GM23338 (cell line): ENCODE measurements around the gene CNTNAP2. TPM values are rescaled to one million over a fixed set of nuclear protein-coding genes. Genes with fewer than 3 reads are reported as not detected.
"Not testable (repeated sequence)": the region's sequence is repeated elsewhere in the genome, so short reads cannot be mapped to it uniquely, and the experiment has no call there.

Experiments used
- ATAC-seq: fragments of 200-7000 bp; cut with Tn5 transposase; 3 replicates; pipeline ENCODE4 v1.9.1; 2020
- DNase-seq: peaks from one replicate; pipeline ENCODE4 v3.0.0-alpha.2; 2015; ENCODE audit warnings: low spot score
- H2AFZ ChIP-seq: fragments of 200-600 bp; sonication (generic); 2 replicates; pipeline ENCODE4 v1.8.0; 2016; ENCODE audit warnings: antibody characterized with exemption, mild to moderate bottlenecking, moderate library complexity
- H3F3A ChIP-seq: fragments of 200-600 bp; sonication (generic); replicated peaks from 2 replicates; pipeline ENCODE4 v1.8.0; 2017; ENCODE audit warnings: antibody characterized with exemption, mixed run types, low read depth
- H3K27ac ChIP-seq: fragments of 200-600 bp; sonication (generic); 2 replicates; pipeline ENCODE4 v1.6.1; 2016; ENCODE audit warnings: low read depth
- H3K27me3 ChIP-seq: fragments of 200-600 bp; sonication (generic); 2 replicates; pipeline ENCODE4 v1.8.0; 2016; ENCODE audit warnings: mild to moderate bottlenecking, mixed run types, moderate library complexity; ENCODE audit not compliant: insufficient read depth
- H3K36me3 ChIP-seq: fragments of 200-600 bp; sonication (generic); 2 replicates; pipeline ENCODE4 v1.8.0; 2016; ENCODE audit warnings: mild to moderate bottlenecking; ENCODE audit not compliant: insufficient read depth
- H3K4me1 ChIP-seq: fragments of 200-600 bp; sonication (generic); 2 replicates; pipeline ENCODE4 v1.8.0; 2016; ENCODE audit warnings: mild to moderate bottlenecking, moderate library complexity; ENCODE audit not compliant: insufficient read depth
- H3K4me2 ChIP-seq: fragments of 200-600 bp; sonication (generic); 2 replicates; pipeline ENCODE4 v1.7.1; 2017; ENCODE audit warnings: mixed run types
- H3K4me3 ChIP-seq: fragments of 200-600 bp; sonication (generic); 2 replicates; pipeline ENCODE4 v1.6.1; 2016; ENCODE audit warnings: mixed run types
- H3K79me2 ChIP-seq: fragments of 200-600 bp; sonication (generic); replicated peaks from 2 replicates; pipeline ENCODE4 v1.8.0; 2017; ENCODE audit warnings: mild to moderate bottlenecking; ENCODE audit not compliant: insufficient read depth
- H3K9me2 ChIP-seq: fragments of 200-600 bp; sonication (generic); 2 replicates; pipeline ENCODE4 v1.8.0; 2017; ENCODE audit not compliant: insufficient read depth
- H4K20me1 ChIP-seq: fragments of 200-600 bp; sonication (generic); replicated peaks from 2 replicates; pipeline ENCODE4 v1.8.0; 2017; ENCODE audit warnings: mild to moderate bottlenecking; ENCODE audit not compliant: insufficient read depth
- H3K27ac Mint-ChIP-seq: 2 replicates; pipeline ENCODE4 v1.8.0; 2020; ENCODE audit warnings: inconsistent platforms, mild to moderate bottlenecking, moderate library complexity, mixed read lengths
- H3K27me3 Mint-ChIP-seq: 3 replicates; pipeline ENCODE4 v1.8.0; 2022; ENCODE audit warnings: low read depth, mild to moderate bottlenecking, moderate library complexity, mixed read lengths, inconsistent platforms; ENCODE audit not compliant: insufficient read depth, poor library complexity
- H3K36me3 Mint-ChIP-seq: 3 replicates; pipeline ENCODE4 v1.8.0; 2021; ENCODE audit warnings: low read depth, mild to moderate bottlenecking, inconsistent platforms, moderate library complexity, mixed read lengths
- H3K4me1 Mint-ChIP-seq: 3 replicates; pipeline ENCODE4 v1.8.0; 2020; ENCODE audit warnings: mild to moderate bottlenecking, inconsistent platforms, mixed read lengths
- H3K4me3 Mint-ChIP-seq: 3 replicates; pipeline ENCODE4 v1.8.0; 2021; ENCODE audit warnings: moderate library complexity, mild to moderate bottlenecking, inconsistent platforms, mixed read lengths
- H3K9me3 Mint-ChIP-seq: 3 replicates; pipeline ENCODE4 v1.8.0; 2020; ENCODE audit warnings: moderate library complexity, mild to moderate bottlenecking, inconsistent platforms, mixed read lengths
- EZH2 ChIP-seq: fragments of 200-600 bp; sonication (generic); IDR thresholded peaks from one replicate; pipeline ENCODE4 v1.8.0; 2017; ENCODE audit warnings: antibody characterized with exemption, mild to moderate bottlenecking, low read depth; ENCODE audit not compliant: unreplicated experiment
- JUNB ChIP-seq: IDR thresholded peaks from one replicate; pipeline ENCODE4 v1.6.1; 2016; ENCODE audit warnings: antibody characterized with exemption; ENCODE audit not compliant: unreplicated experiment
- POLR2AphosphoS5 ChIP-seq: IDR thresholded peaks from 2 replicates; pipeline ENCODE4 v1.6.1; 2016; ENCODE audit warnings: antibody characterized with exemption, low read depth
- STAT1 ChIP-seq: IDR thresholded peaks from one replicate; pipeline ENCODE4 v1.6.1; 2016; ENCODE audit warnings: antibody characterized with exemption; ENCODE audit not compliant: unreplicated experiment
- ZNF114 ChIP-seq: fragments of 250-450 bp; sonication (Bioruptor Pico); IDR thresholded peaks from 2 replicates; pipeline ENCODE4 v1.5.0; 2020; ENCODE audit warnings: mild to moderate bottlenecking, moderate library complexity
- ZNF331 ChIP-seq: fragments of 250-450 bp; sonication (Bioruptor Pico); IDR thresholded peaks from 2 replicates; pipeline ENCODE4 v1.5.0; 2020; ENCODE audit warnings: low read depth, mild to moderate bottlenecking, moderate library complexity
- polyA plus RNA-seq: library from polyadenylated mRNA; unstranded; fragments of >200 nt; fragmentation: Nextera tagmentation; extraction: Ambion mirVana; gene quantifications from 2 replicates; pipeline ENCODE4 v1.2.1, GENCODE V29; 2016
- total RNA-seq: library from RNA; depleted of rRNA; stranded (reverse); fragments of >200 nt; shearing (Covaris generic); gene quantifications from 2 replicates; pipeline ENCODE4 v1.2.3, GENCODE V29; 2014
- TF ChIP-seq, protein P1 (sequence below), 2 experiments: fragments of 200-600 bp in 1 of 2; sonication (generic) in 1 of 2; conservative IDR thresholded peaks; 2 replicates each; pipeline versions ENCODE4 v1.5.1 to v1.6.1; 2016 to 2017; ENCODE audit warnings: antibody characterized with exemption in 2 of 2, low read depth in 2 of 2, mild to moderate bottlenecking in 2 of 2, moderate library complexity in 1 of 2
- TF ChIP-seq, protein P2 (sequence below): IDR thresholded peaks from 2 replicates; pipeline ENCODE4 v1.6.1; 2016; ENCODE audit warnings: antibody characterized with exemption
- TF ChIP-seq, protein P3 (sequence below): fragments of 250-450 bp; sonication (Bioruptor Pico); IDR thresholded peaks from 2 replicates; pipeline ENCODE4 v1.5.0; 2020; ENCODE audit warnings: mild to moderate bottlenecking, moderate library complexity

The CNTNAP2 gene
- total and polyA plus RNA-seq, 2 experiments from 2014 or later, result 38.2 to 61.3 TPM

- H3K4me3 ChIP-seq, H3K4me1 ChIP-seq, H3K27ac Mint-ChIP-seq, H3K4me3 Mint-ChIP-seq, H3K27ac ChIP-seq, H3K4me1 Mint-ChIP-seq, H3F3A ChIP-seq, ATAC-seq, H3K36me3 Mint-ChIP-seq, H3K4me2 ChIP-seq, H3K79me2 ChIP-seq, DNase-seq, H3K36me3 ChIP-seq, H3K9me2 ChIP-seq, H2AFZ ChIP-seq, H3K27me3 Mint-ChIP-seq, H4K20me1 ChIP-seq, H3K27me3 ChIP-seq: not testable (repeated sequence)
- peaks cover 34% of the 10 kb centered on the region for H3K9me3 Mint-ChIP-seq
Observed at GRCh38 chr7:147801762-147802161, 1685.2 kb downstream of the CNTNAP2 start.

- Mint-ChIP-seq H3K4me1 (no peaks in the 10 kb centered on the region), H3K27me3 (peaks cover 1% of the 10 kb centered on the region), H3K36me3 (0 out of 3 replicates have a peak, but pooled peaks cover 3% of the 10 kb centered on the region), H3K4me3 (no peak overlapping the region), H3K9me3 (peaks cover 31% of the 10 kb centered on the region), H3K27ac (no peak overlapping the region)
- Histone ChIP-seq H3K4me1 (no peaks in the 10 kb centered on the region), H3K4me3 (no peak overlapping the region), H3F3A (no peaks in the 10 kb centered on the region), H3K36me3 (no peaks in the 10 kb centered on the region; the same call in 1 of the 2 replicates), H4K20me1 (no peaks in the 10 kb centered on the region), H3K27ac (no peak overlapping the region), H3K27me3 (no peaks in the 10 kb centered on the region), H3K79me2 (no peaks in the 10 kb centered on the region), H3K9me2 (no peaks in the 10 kb centered on the region), H2AFZ (no peak overlapping the region), H3K4me2 (no peak overlapping the region)
- DNase-seq (no peak), ATAC-seq (no peak)
- no peak for TF ChIP-seq EZH2
- TF ChIP-seq ZNF114 (CRISPR knock-in tag), result no peak
Observed at GRCh38 chr7:147803151-147803550, 1686.5 kb downstream of the CNTNAP2 start.

- H3K4me2 ChIP-seq, result no peak overlapping the region
- no peak overlapping the region for H3K27ac ChIP-seq
- no peaks in the 10 kb centered on the region for H3K4me1 ChIP-seq
- H3K4me1 Mint-ChIP-seq, result no peaks in the 10 kb centered on the region
- H3K27me3 ChIP-seq, result no peaks in the 10 kb centered on the region
- H3K27ac Mint-ChIP-seq, result no peak overlapping the region
- no peaks in the 10 kb centered on the region for H3F3A ChIP-seq
- no peaks in the 10 kb centered on the region for H4K20me1 ChIP-seq
- DNase-seq (no peak), ATAC-seq (no peak)
- no peak overlapping the region for H3K4me3 ChIP-seq
- 0 out of 3 replicates have a peak, but pooled peaks cover 3% of the 10 kb centered on the region for H3K36me3 Mint-ChIP-seq
- H2AFZ ChIP-seq, result no peak overlapping the region
- H3K27me3 Mint-ChIP-seq, result peaks cover 1% of the 10 kb centered on the region
- no peaks in the 10 kb centered on the region for H3K9me2 ChIP-seq
- H3K36me3 ChIP-seq, result no peaks in the 10 kb centered on the region; the same call in 1 of the 2 replicates
- peaks cover 30% of the 10 kb centered on the region for H3K9me3 Mint-ChIP-seq
- H3K4me3 Mint-ChIP-seq, result no peak overlapping the region
- no peaks in the 10 kb centered on the region for H3K79me2 ChIP-seq
- TF ChIP-seq ZNF331 (CRISPR knock-in tag) (no peak), ZNF114 (CRISPR knock-in tag) (no peak), JUNB (no peak), EZH2 (no peak), POLR2AphosphoS5 (no peak), STAT1 (no peak)
- TF ChIP-seq, protein P1, sequence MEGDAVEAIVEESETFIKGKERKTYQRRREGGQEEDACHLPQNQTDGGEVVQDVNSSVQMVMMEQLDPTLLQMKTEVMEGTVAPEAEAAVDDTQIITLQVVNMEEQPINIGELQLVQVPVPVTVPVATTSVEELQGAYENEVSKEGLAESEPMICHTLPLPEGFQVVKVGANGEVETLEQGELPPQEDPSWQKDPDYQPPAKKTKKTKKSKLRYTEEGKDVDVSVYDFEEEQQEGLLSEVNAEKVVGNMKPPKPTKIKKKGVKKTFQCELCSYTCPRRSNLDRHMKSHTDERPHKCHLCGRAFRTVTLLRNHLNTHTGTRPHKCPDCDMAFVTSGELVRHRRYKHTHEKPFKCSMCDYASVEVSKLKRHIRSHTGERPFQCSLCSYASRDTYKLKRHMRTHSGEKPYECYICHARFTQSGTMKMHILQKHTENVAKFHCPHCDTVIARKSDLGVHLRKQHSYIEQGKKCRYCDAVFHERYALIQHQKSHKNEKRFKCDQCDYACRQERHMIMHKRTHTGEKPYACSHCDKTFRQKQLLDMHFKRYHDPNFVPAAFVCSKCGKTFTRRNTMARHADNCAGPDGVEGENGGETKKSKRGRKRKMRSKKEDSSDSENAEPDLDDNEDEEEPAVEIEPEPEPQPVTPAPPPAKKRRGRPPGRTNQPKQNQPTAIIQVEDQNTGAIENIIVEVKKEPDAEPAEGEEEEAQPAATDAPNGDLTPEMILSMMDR (conservative IDR thresholded peaks at IDR 0.05; ENCODE audit: low read depth in 2 of 2), result no peak
- TF ChIP-seq, protein P2, sequence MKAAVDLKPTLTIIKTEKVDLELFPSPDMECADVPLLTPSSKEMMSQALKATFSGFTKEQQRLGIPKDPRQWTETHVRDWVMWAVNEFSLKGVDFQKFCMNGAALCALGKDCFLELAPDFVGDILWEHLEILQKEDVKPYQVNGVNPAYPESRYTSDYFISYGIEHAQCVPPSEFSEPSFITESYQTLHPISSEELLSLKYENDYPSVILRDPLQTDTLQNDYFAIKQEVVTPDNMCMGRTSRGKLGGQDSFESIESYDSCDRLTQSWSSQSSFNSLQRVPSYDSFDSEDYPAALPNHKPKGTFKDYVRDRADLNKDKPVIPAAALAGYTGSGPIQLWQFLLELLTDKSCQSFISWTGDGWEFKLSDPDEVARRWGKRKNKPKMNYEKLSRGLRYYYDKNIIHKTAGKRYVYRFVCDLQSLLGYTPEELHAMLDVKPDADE, result no peak
- TF ChIP-seq, protein P3, sequence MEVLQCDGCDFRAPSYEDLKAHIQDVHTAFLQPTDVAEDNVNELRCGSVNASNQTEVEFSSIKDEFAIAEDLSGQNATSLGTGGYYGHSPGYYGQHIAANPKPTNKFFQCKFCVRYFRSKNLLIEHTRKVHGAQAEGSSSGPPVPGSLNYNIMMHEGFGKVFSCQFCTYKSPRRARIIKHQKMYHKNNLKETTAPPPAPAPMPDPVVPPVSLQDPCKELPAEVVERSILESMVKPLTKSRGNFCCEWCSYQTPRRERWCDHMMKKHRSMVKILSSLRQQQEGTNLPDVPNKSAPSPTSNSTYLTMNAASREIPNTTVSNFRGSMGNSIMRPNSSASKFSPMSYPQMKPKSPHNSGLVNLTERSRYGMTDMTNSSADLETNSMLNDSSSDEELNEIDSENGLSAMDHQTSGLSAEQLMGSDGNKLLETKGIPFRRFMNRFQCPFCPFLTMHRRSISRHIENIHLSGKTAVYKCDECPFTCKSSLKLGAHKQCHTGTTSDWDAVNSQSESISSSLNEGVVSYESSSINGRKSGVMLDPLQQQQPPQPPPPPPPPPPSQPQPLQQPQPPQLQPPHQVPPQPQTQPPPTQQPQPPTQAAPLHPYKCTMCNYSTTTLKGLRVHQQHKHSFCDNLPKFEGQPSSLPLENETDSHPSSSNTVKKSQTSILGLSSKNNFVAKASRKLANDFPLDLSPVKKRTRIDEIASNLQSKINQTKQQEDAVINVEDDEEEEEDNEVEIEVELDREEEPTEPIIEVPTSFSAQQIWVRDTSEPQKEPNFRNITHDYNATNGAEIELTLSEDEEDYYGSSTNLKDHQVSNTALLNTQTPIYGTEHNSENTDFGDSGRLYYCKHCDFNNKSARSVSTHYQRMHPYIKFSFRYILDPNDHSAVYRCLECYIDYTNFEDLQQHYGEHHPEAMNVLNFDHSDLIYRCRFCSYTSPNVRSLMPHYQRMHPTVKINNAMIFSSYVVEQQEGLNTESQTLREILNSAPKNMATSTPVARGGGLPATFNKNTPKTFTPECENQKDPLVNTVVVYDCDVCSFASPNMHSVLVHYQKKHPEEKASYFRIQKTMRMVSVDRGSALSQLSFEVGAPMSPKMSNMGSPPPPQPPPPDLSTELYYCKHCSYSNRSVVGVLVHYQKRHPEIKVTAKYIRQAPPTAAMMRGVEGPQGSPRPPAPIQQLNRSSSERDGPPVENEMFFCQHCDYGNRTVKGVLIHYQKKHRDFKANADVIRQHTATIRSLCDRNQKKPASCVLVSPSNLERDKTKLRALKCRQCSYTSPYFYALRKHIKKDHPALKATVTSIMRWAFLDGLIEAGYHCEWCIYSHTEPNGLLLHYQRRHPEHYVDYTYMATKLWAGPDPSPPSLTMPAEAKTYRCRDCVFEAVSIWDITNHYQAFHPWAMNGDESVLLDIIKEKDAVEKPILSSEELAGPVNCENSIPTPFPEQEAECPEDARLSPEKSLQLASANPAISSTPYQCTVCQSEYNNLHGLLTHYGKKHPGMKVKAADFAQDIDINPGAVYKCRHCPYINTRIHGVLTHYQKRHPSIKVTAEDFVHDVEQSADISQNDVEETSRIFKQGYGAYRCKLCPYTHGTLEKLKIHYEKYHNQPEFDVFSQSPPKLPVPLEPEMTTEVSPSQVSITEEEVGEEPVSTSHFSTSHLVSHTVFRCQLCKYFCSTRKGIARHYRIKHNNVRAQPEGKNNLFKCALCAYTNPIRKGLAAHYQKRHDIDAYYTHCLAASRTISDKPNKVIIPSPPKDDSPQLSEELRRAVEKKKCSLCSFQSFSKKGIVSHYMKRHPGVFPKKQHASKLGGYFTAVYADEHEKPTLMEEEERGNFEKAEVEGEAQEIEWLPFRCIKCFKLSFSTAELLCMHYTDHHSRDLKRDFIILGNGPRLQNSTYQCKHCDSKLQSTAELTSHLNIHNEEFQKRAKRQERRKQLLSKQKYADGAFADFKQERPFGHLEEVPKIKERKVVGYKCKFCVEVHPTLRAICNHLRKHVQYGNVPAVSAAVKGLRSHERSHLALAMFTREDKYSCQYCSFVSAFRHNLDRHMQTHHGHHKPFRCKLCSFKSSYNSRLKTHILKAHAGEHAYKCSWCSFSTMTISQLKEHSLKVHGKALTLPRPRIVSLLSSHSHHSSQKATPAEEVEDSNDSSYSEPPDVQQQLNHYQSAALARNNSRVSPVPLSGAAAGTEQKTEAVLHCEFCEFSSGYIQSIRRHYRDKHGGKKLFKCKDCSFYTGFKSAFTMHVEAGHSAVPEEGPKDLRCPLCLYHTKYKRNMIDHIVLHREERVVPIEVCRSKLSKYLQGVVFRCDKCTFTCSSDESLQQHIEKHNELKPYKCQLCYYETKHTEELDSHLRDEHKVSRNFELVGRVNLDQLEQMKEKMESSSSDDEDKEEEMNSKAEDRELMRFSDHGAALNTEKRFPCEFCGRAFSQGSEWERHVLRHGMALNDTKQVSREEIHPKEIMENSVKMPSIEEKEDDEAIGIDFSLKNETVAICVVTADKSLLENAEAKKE (CRISPR knock-in tag), result no peak
Observed at GRCh38 chr7:147803606-147804005, 1687.0 kb downstream of the CNTNAP2 start.
